ENCODE data around the gene JAZF1.

The JAZF1 gene

DNA sequence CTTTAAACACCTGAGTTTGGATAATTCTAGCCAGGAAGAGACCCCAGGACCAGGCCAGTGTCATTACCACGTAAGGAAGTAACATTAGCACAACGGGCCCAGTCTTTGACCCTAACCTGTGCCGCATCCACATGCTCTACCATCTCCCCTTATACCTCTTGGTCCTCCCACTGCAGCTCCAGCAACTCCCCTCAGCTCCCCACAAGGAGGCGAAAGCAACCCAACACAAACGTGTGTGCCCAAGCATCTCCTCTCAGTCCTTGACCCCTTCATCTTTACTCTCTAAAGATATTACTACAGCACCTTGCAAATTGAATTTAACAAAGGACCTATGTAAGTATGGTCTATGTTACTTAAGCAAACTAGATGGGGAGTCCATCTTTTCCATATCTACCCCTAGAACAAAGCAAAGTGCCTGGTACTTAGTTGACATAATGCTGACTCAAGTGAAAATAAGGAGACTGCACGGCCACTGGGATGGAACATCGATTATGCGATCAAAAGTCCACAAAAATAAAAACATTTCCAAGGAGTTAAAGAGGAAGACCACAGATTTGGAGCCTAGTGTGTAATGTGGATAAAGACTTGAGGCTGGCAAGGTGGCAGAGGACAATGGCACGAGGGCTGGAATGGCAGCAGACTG lies 147.7 kb downstream of the JAZF1 start:
- H3K4me2 ChIP-seq (ENCODE audit: low read depth, low read length), result no peak overlapping the region
- H3K27ac ChIP-seq (ENCODE audit: low read length), result no peak overlapping the region

DNA sequence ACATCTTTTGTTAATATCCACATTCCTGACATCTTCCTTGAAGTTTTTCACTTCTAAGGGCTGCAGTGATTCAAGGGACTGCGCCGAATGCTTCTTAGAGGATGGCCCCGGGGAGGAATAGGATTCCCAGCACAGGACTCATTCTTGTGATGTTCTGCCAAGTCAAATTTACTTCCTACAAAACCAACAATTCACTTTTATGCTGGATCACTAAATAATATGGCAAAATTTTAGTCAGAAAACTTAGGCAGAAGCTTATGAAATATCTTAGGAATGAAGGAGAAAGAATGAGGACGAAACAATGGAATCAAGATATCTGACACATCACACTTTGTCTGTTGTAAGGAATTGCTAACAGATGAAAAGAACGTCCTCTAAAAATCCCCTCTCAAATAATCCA lies 151.5 kb downstream of the JAZF1 start:
- no peaks in the 10 kb centered on the region for H3K9me3 ChIP-seq (replicated peaks; ENCODE audit: insufficient read depth, low read length)

More for the DNA sequence above, 147.7 kb downstream of the JAZF1 start:
- TF ChIP-seq CTCF (IDR thresholded peaks at IDR 0.05; ENCODE audit: low read length) (no peak), EZH2 (optimal IDR thresholded peaks at IDR 0.05; ENCODE audit: low read depth, low read length) (no peak), EZH2phosphoT487 (IDR thresholded peaks at IDR 0.05; ENCODE audit: low read length) (no peak)
- DNase-seq, result no peak
- H3K4me1 ChIP-seq (ENCODE audit: low read length), result peaks cover 6% of the 10 kb centered on the region; the same call in 1 of the 2 replicates
- no peaks in the 10 kb centered on the region for H3K9me2 ChIP-seq (replicated peaks; ENCODE audit: insufficient read depth, low read length)
- H3F3A ChIP-seq (ENCODE audit: insufficient read depth, low read length), result no peaks in the 10 kb centered on the region
- H2AFZ ChIP-seq (ENCODE audit: low read length), result no peak overlapping the region
- no peaks in the 10 kb centered on the region for H4K20me1 ChIP-seq (ENCODE audit: insufficient read depth, low read length)
- H3K9me3 ChIP-seq (replicated peaks; ENCODE audit: insufficient read depth, low read length), result no peaks in the 10 kb centered on the region
- no peaks in the 10 kb centered on the region for H3K27me3 ChIP-seq (replicated peaks; ENCODE audit: insufficient read depth, low read length)
- no peak overlapping the region for H3K4me3 ChIP-seq (ENCODE audit: low read length)
- H3K9ac ChIP-seq (ENCODE audit: low read length), result no peak overlapping the region
- H3K79me2 ChIP-seq (ENCODE audit: low read length), result no peaks in the 10 kb centered on the region
- no peaks in the 10 kb centered on the region for H3K36me3 ChIP-seq (replicated peaks; ENCODE audit: insufficient read depth, low read length)

DNA sequence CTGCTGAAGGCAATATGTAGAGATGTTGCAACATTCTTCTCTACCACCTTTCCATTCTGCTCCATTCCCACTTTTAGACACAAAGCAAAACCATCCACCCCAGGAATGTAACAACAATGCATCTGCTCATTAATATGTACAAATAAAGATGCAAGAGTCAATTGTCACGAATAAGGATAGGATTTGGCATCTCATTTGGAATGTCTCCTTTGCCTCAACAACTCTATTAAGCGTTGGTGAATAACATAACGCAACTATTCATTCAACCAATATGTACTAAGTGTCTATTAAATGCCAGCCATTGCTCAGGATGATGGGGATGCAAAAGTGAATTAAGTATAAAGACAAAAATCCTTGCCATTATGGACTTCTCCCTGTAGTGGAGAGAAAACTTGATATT lies 152.1 kb downstream of the JAZF1 start:
- no peak overlapping the region for H3K27ac ChIP-seq (ENCODE audit: low read length)

More for the DNA sequence above, 151.5 kb downstream of the JAZF1 start:
- H3K4me1 ChIP-seq (ENCODE audit: low read length), result peaks cover 6% of the 10 kb centered on the region; the same call in 1 of the 2 replicates
- no peak overlapping the region for H3K27ac ChIP-seq (ENCODE audit: low read length)
- TF ChIP-seq EZH2phosphoT487 (IDR thresholded peaks at IDR 0.05; ENCODE audit: low read length), result no peak
- no peak for TF ChIP-seq CTCF (IDR thresholded peaks at IDR 0.05; ENCODE audit: low read length)
- no peak for TF ChIP-seq EZH2 (optimal IDR thresholded peaks at IDR 0.05; ENCODE audit: low read depth, low read length)
- no peaks in the 10 kb centered on the region for H3F3A ChIP-seq (ENCODE audit: insufficient read depth, low read length)
- H3K36me3 ChIP-seq (replicated peaks; ENCODE audit: insufficient read depth, low read length), result no peaks in the 10 kb centered on the region
- no peak overlapping the region for H2AFZ ChIP-seq (ENCODE audit: low read length)
- H3K9me2 ChIP-seq (replicated peaks; ENCODE audit: insufficient read depth, low read length), result no peaks in the 10 kb centered on the region
- H3K4me2 ChIP-seq (ENCODE audit: low read depth, low read length), result no peak overlapping the region
- no peaks in the 10 kb centered on the region for H3K27me3 ChIP-seq (replicated peaks; ENCODE audit: insufficient read depth, low read length)
- H3K9ac ChIP-seq (ENCODE audit: low read length), result no peak overlapping the region
- no peak for DNase-seq
- H4K20me1 ChIP-seq (ENCODE audit: insufficient read depth, low read length), result no peaks in the 10 kb centered on the region
- no peak overlapping the region for H3K4me3 ChIP-seq (ENCODE audit: low read length)
- no peaks in the 10 kb centered on the region for H3K79me2 ChIP-seq (ENCODE audit: low read length)

More for the DNA sequence above, 152.1 kb downstream of the JAZF1 start:
- no peak for DNase-seq
- Histone ChIP-seq H3K4me3 (ENCODE audit: low read length) (no peak overlapping the region), H3K27me3 (replicated peaks; ENCODE audit: insufficient read depth, low read length) (no peaks in the 10 kb centered on the region), H3K9ac (ENCODE audit: low read length) (no peak overlapping the region), H3K79me2 (ENCODE audit: low read length) (no peaks in the 10 kb centered on the region), H3K36me3 (replicated peaks; ENCODE audit: insufficient read depth, low read length) (no peaks in the 10 kb centered on the region), H3F3A (ENCODE audit: insufficient read depth, low read length) (no peaks in the 10 kb centered on the region), H3K9me3 (replicated peaks; ENCODE audit: insufficient read depth, low read length) (no peaks in the 10 kb centered on the region), H3K4me2 (ENCODE audit: low read depth, low read length) (no peak overlapping the region), H4K20me1 (ENCODE audit: insufficient read depth, low read length) (no peaks in the 10 kb centered on the region), H2AFZ (ENCODE audit: low read length) (no peak overlapping the region), H3K4me1 (ENCODE audit: low read length) (peaks cover 6% of the 10 kb centered on the region; the same call in 1 of the 2 replicates), H3K9me2 (replicated peaks; ENCODE audit: insufficient read depth, low read length) (no peaks in the 10 kb centered on the region)
- TF ChIP-seq EZH2 (optimal IDR thresholded peaks at IDR 0.05; ENCODE audit: low read depth, low read length), result no peak
- TF ChIP-seq CTCF (IDR thresholded peaks at IDR 0.05; ENCODE audit: low read length), result no peak
- no peak for TF ChIP-seq EZH2phosphoT487 (IDR thresholded peaks at IDR 0.05; ENCODE audit: low read length)

All from MM.1S (cell line).